Mesenchymal stem cell (in vitro differentiated cells and primary cell): Measurements from ENCODE around the gene RAP1GDS1. TPM values are rescaled to one million over a fixed set of nuclear protein-coding genes. Genes with fewer than 3 reads are reported as not detected.
A peak's percentile ranks its signal among the peaks of the same experiment; 100 is the strongest.

ENCODE experiments used
- DNase-seq: peaks from one replicate; pipeline ENCODE4 v3.0.0-alpha.2; 2013
- H2AFZ ChIP-seq: one replicate; pipeline ENCODE4 v1.6.1; 2013; ENCODE audit warnings: low read depth, mild to moderate bottlenecking, control low read depth, inconsistent platforms, low read length, moderate library complexity
- H2AK5ac ChIP-seq: 2 replicates; pipeline ENCODE4 v1.6.1; 2013; ENCODE audit warnings: low read length, moderate library complexity, mild to moderate bottlenecking, inconsistent platforms; ENCODE audit not compliant: severe bottlenecking
- H2BK120ac ChIP-seq: one replicate; pipeline ENCODE4 v1.6.1; 2013; ENCODE audit warnings: low read depth, mild to moderate bottlenecking, inconsistent platforms, low read length, moderate library complexity
- H2BK12ac ChIP-seq, 2 experiments: one replicate each; pipeline ENCODE4 v1.6.1; 2013; ENCODE audit warnings: inconsistent platforms in 2 of 2, low read length in 2 of 2, mild to moderate bottlenecking in 2 of 2, moderate library complexity in 2 of 2, control low read depth in 1 of 2
- H2BK15ac ChIP-seq: one replicate; pipeline ENCODE4 v1.6.1; 2013; ENCODE audit warnings: mild to moderate bottlenecking, low read depth, inconsistent platforms; ENCODE audit not compliant: poor library complexity, severe bottlenecking
- H2BK5ac ChIP-seq: 2 replicates; pipeline ENCODE4 v1.6.1; 2013; ENCODE audit warnings: low read depth, mild to moderate bottlenecking, low read length, control low read depth, inconsistent platforms; ENCODE audit not compliant: poor library complexity, severe bottlenecking
- H3K14ac ChIP-seq, 2 experiments: one replicate each; pipeline ENCODE4 v1.6.1; 2013; ENCODE audit warnings: inconsistent platforms in 2 of 2, low read length in 2 of 2, control low read depth in 1 of 2, mild to moderate bottlenecking in 1 of 2, moderate library complexity in 1 of 2
- H3K18ac ChIP-seq, 2 experiments: one replicate each; pipeline ENCODE4 v1.6.1; 2013; ENCODE audit warnings: inconsistent platforms in 2 of 2, low read length in 2 of 2, control low read depth in 1 of 2, low read depth in 1 of 2, mild to moderate bottlenecking in 1 of 2
- H3K23ac ChIP-seq, 2 experiments: one replicate each; pipeline ENCODE4 v1.6.1; 2013; ENCODE audit warnings: inconsistent platforms in 2 of 2, low read length in 2 of 2, mild to moderate bottlenecking in 2 of 2, moderate library complexity in 2 of 2, control low read depth in 1 of 2
- H3K27ac ChIP-seq: 2 replicates; pipeline ENCODE4 v1.5.1; 2013; ENCODE audit warnings: mild to moderate bottlenecking, moderate library complexity, low read length, control low read depth, inconsistent platforms; ENCODE audit not compliant: poor library complexity, severe bottlenecking
- H3K27me3 ChIP-seq, 2 experiments: 2 replicates each; pipeline versions ENCODE4 v1.6.1 to v1.7.0; 2013; ENCODE audit warnings: low read length in 2 of 2, mild to moderate bottlenecking in 2 of 2, moderate library complexity in 2 of 2, control low read depth in 1 of 2, inconsistent platforms in 1 of 2; ENCODE audit not compliant: control insufficient read depth in 1 of 2, insufficient read depth in 1 of 2
- H3K36me3 ChIP-seq, 2 experiments: 2 replicates each; pipeline versions ENCODE4 v1.6.1 to v1.7.0; 2013; ENCODE audit warnings: low read length in 2 of 2, control low read depth in 1 of 2, inconsistent platforms in 1 of 2, low read depth in 1 of 2, mild to moderate bottlenecking in 1 of 2; ENCODE audit not compliant: insufficient read depth in 2 of 2, control insufficient read depth in 1 of 2
- H3K4ac ChIP-seq, 2 experiments: one replicate each; pipeline ENCODE4 v1.6.1; 2013; ENCODE audit warnings: inconsistent platforms in 2 of 2, low read length in 2 of 2, mild to moderate bottlenecking in 2 of 2, moderate library complexity in 2 of 2, control low read depth in 1 of 2, low read depth in 1 of 2
- H3K4me1 ChIP-seq: 2 replicates; pipeline ENCODE4 v1.6.1; 2013; ENCODE audit warnings: low read depth, low read length, control low read depth; ENCODE audit not compliant: control insufficient read depth, insufficient read depth
- H3K4me2 ChIP-seq: 2 replicates; pipeline ENCODE4 v1.6.1; 2013; ENCODE audit warnings: low read length, mild to moderate bottlenecking, inconsistent platforms; ENCODE audit not compliant: poor library complexity, severe bottlenecking
- H3K4me3 ChIP-seq, 2 experiments: 2 replicates each; pipeline versions ENCODE4 v1.5.1 to v1.7.0; 2013; ENCODE audit warnings: low read length in 2 of 2, mild to moderate bottlenecking in 2 of 2, control low read depth in 1 of 2, low read depth in 1 of 2; ENCODE audit not compliant: insufficient read depth in 1 of 2
- H3K79me1 ChIP-seq: replicated peaks from 2 replicates; pipeline ENCODE4 v1.6.1; 2013; ENCODE audit warnings: mild to moderate bottlenecking, control low read depth, low read length, inconsistent platforms; ENCODE audit not compliant: poor library complexity, severe bottlenecking
- H3K9ac ChIP-seq: 2 replicates; pipeline ENCODE4 v1.7.0; 2013; ENCODE audit warnings: mild to moderate bottlenecking, low read length, moderate library complexity
- H3K9me3 ChIP-seq: 2 replicates; pipeline ENCODE4 v1.7.0; 2013; ENCODE audit warnings: mild to moderate bottlenecking, low read length; ENCODE audit not compliant: control insufficient read depth
- H4K8ac ChIP-seq: one replicate; pipeline ENCODE4 v1.6.1; 2013; ENCODE audit warnings: inconsistent platforms, mild to moderate bottlenecking, low read length, moderate library complexity
- H4K91ac ChIP-seq: one replicate; pipeline ENCODE4 v1.6.1; 2013; ENCODE audit warnings: mild to moderate bottlenecking, low read length, inconsistent platforms
- WGBS: methylation state at CpG from one replicate; pipeline ENCODE4 v1.1.7; 2013; ENCODE audit warnings: mixed read lengths; 5-methylcytosine and 5-hydroxymethylcytosine counted together
- polyA plus RNA-seq, 2 experiments: library from polyadenylated mRNA; stranded (reverse); fragments of 200-250 nt; gene quantifications; one replicate each; pipeline ENCODE4 v1.2.3, GENCODE V29; 2013

The RAP1GDS1 gene
- polyA plus RNA-seq (2013, experiment 1 of 2): 28.0 TPM
- 28.0 TPM for polyA plus RNA-seq (2013, experiment 2 of 2)

- peak within 1 kb of the TSS; percentile 77 for H3K4me2 ChIP-seq
- peak within 1 kb of the TSS in 1 of 2 experiments; percentile 93 for H3K14ac ChIP-seq
- peaks cover 7% of the 10 kb centered on the region for H3K79me1 ChIP-seq
- H4K91ac ChIP-seq: peak within 1 kb of the TSS; percentile 80
- H2BK5ac ChIP-seq: peak within 1 kb of the TSS; percentile 79
- WGBS: under 1% methylated on average over 41 of the region's 84 CpGs
- peak within 1 kb of the TSS; percentile 93 to 97 for H3K18ac ChIP-seq
- H2AFZ ChIP-seq: peak within 1 kb of the TSS; percentile 95
- H2BK12ac ChIP-seq: peak within 1 kb of the TSS in 1 of 2 experiments; percentile 78
- no peaks in the 10 kb centered on the region for H3K36me3 ChIP-seq
- H3K4ac ChIP-seq: peak within 1 kb of the TSS; percentile 82 to 98
- H2BK15ac ChIP-seq: peak within 1 kb of the TSS; percentile 77
- H2BK120ac ChIP-seq: peak within 1 kb of the TSS; percentile 45
- peak within 1 kb of the TSS; percentile 93 to 94 for H3K4me3 ChIP-seq
- DNase-seq: peak; percentile 97
- peak within 1 kb of the TSS; percentile 20 to 94 for H3K23ac ChIP-seq
- H3K27me3 ChIP-seq: no peaks in the 10 kb centered on the region
- no peak within 1 kb of the TSS for H2AK5ac ChIP-seq
- H4K8ac ChIP-seq: peak within 1 kb of the TSS; percentile 89
- H3K27ac ChIP-seq: peak within 1 kb of the TSS; percentile 96
- H3K9ac ChIP-seq: peak within 1 kb of the TSS; percentile 99
- no peaks in the 10 kb centered on the region for H3K9me3 ChIP-seq
- H3K4me1 ChIP-seq: peaks cover 2% of the 10 kb centered on the region
Measured at GRCh38 chr4:98260579-98261404, at the start of gene RAP1GDS1. RAP1GDS1 (plus strand) TSS chr4:98261384; CDS start chr4:98261566, 182 bp downstream.

- H2BK12ac ChIP-seq: no peak overlapping the region
- H3K23ac ChIP-seq: no peak overlapping the region
- H3K18ac ChIP-seq: no peak overlapping the region
- no peak overlapping the region for H4K8ac ChIP-seq
- H3K27me3 ChIP-seq: no peaks in the 10 kb centered on the region
- no peak overlapping the region for H3K9ac ChIP-seq
- no peak overlapping the region for H3K27ac ChIP-seq
- WGBS: no CpG with 5 or more reads among the region's 2 CpGs
- no peak overlapping the region for H2AFZ ChIP-seq
- no peak overlapping the region for H2BK120ac ChIP-seq
- H3K4me1 ChIP-seq: no peaks in the 10 kb centered on the region
- H2AK5ac ChIP-seq: no peak overlapping the region
- no peak overlapping the region for H2BK15ac ChIP-seq
- no peaks in the 10 kb centered on the region for H3K9me3 ChIP-seq
- H3K4me2 ChIP-seq: no peak overlapping the region
- H3K14ac ChIP-seq: no peak overlapping the region
- no peaks in the 10 kb centered on the region for H3K79me1 ChIP-seq
- H4K91ac ChIP-seq: no peak overlapping the region
- no peak overlapping the region for H3K4ac ChIP-seq
- H3K4me3 ChIP-seq: no peak overlapping the region
- DNase-seq: no peak
- no peaks in the 10 kb centered on the region for H3K36me3 ChIP-seq
- no peak overlapping the region for H2BK5ac ChIP-seq
Measured at GRCh38 chr4:98222306-98222705, 38.9 kb upstream of the RAP1GDS1 start.

- Histone ChIP-seq H4K91ac (no peak overlapping the region), H3K27me3 (no peaks in the 10 kb centered on the region), H3K79me1 (no peaks in the 10 kb centered on the region), H3K36me3 (no peaks in the 10 kb centered on the region), H3K4me3 (no peak overlapping the region), H3K4ac (no peak overlapping the region), H2AFZ (no peak overlapping the region), H3K4me2 (no peak overlapping the region), H3K4me1 (no peaks in the 10 kb centered on the region), H2AK5ac (no peak overlapping the region), H2BK12ac (no peak overlapping the region), H3K9me3 (no peaks in the 10 kb centered on the region), H3K27ac (no peak overlapping the region), H2BK5ac (no peak overlapping the region), H3K23ac (no peak overlapping the region), H3K9ac (no peak overlapping the region), H2BK120ac (no peak overlapping the region), H4K8ac (no peak overlapping the region), H3K18ac (no peak overlapping the region), H2BK15ac (no peak overlapping the region), H3K14ac (no peak overlapping the region)
- no peak for DNase-seq
- 97% methylated on average over 5 of the region's 6 CpGs for WGBS
Measured at GRCh38 chr4:98226396-98226795, 34.8 kb upstream of the RAP1GDS1 start.

GRCh38 chr4:98230961-98231360 is 30.2 kb upstream of the RAP1GDS1 start:
- no peak overlapping the region for H3K4me3 ChIP-seq
- no peak overlapping the region for H3K4me2 ChIP-seq
- no peaks in the 10 kb centered on the region for H3K79me1 ChIP-seq
- no peak overlapping the region for H3K18ac ChIP-seq
- no peak overlapping the region for H3K4ac ChIP-seq
- no peak overlapping the region for H2AK5ac ChIP-seq
- no peaks in the 10 kb centered on the region for H3K4me1 ChIP-seq
- H2AFZ ChIP-seq: no peak overlapping the region
- 94% methylated on average over 2 of the region's 3 CpGs for WGBS
- H3K27ac ChIP-seq: no peak overlapping the region
- no peak overlapping the region for H2BK15ac ChIP-seq
- H2BK5ac ChIP-seq: no peak overlapping the region
- H2BK12ac ChIP-seq: no peak overlapping the region
- no peaks in the 10 kb centered on the region for H3K27me3 ChIP-seq
- H4K8ac ChIP-seq: no peak overlapping the region
- H3K14ac ChIP-seq: no peak overlapping the region
- no peaks in the 10 kb centered on the region for H3K9me3 ChIP-seq
- H3K36me3 ChIP-seq: no peaks in the 10 kb centered on the region
- no peak overlapping the region for H4K91ac ChIP-seq
- no peak for DNase-seq
- H3K23ac ChIP-seq: no peak overlapping the region
- no peak overlapping the region for H3K9ac ChIP-seq
- no peak overlapping the region for H2BK120ac ChIP-seq
